Urinary bladder (tissue), 4 donors: ENCODE measurements around the gene TBX20. TPM values are rescaled to one million over a fixed set of nuclear protein-coding genes. Genes with fewer than 3 reads are reported as not detected.
"Not testable (repeated sequence)": the region's sequence is repeated elsewhere in the genome, so short reads cannot be mapped to it uniquely, and the experiment has no call there.

Experiments used
- DNase-seq: peaks from one replicate; pipeline ENCODE4 v3.0.0-alpha.2; 2015; ENCODE audit errors: extremely low spot score
- H3K27ac ChIP-seq: one replicate; pipeline ENCODE4 v1.5.1; 2013; ENCODE audit warnings: low read depth, mild to moderate bottlenecking, moderate library complexity
- H3K36me3 ChIP-seq: one replicate; pipeline ENCODE4 v1.6.1; 2013; ENCODE audit warnings: mild to moderate bottlenecking, moderate library complexity; ENCODE audit not compliant: insufficient read depth
- H3K4me1 ChIP-seq: one replicate; pipeline ENCODE4 v1.6.1; 2013; ENCODE audit warnings: mild to moderate bottlenecking, moderate library complexity; ENCODE audit not compliant: insufficient read depth
- H3K4me3 ChIP-seq: one replicate; pipeline ENCODE4 v1.5.1; 2013; ENCODE audit warnings: low read depth, low read length
- WGBS: extraction: QIAGEN DNeasy Blood & Tissue Kit; methylation state at CpG from one replicate; pipeline ENCODE4 v1.1.7; 2013; 5-methylcytosine and 5-hydroxymethylcytosine counted together
- polyA plus RNA-seq: library from polyadenylated mRNA; stranded (reverse); fragments of 200-250 nt; gene quantifications from one replicate; pipeline ENCODE4 v1.2.3, GENCODE V29; 2013
- total RNA-seq: library from RNA; depleted of rRNA; stranded (reverse); fragments of >200 nt; gene quantifications from one replicate; pipeline ENCODE4 v1.2.3, GENCODE V29; 2014
- donor health status: healthy with polysubstance abuse.
- donor health status: healthy.

TBX20 gene
- total and polyA plus RNA-seq, 2 donors = 14.0 to 22.4 TPM

DNA sequence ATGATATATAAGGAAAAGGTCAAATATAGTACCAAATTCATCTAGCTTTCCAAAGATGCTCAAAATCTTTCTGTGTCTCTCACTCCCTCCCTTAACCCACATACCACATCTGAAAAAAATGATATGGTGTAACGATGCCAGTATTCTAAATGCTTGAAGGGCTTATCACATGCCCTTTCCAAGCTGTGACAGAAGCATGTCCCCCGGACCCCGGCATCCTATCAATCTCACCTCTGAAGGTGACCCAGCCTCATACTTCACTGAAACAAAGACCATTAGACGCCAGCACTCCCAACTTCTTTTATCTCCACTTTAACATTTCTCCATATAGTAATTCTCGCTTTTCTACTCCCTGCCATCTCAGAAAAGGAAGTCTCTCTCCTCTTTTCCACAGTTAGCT lies 68.9 kb downstream of the TBX20 start:
- H3K4me3 ChIP-seq, H3K36me3 ChIP-seq, DNase-seq, H3K27ac ChIP-seq, H3K4me1 ChIP-seq: not testable (repeated sequence)
- WGBS = 47% methylated on average over 5 of the region's 5 CpGs

DNA sequence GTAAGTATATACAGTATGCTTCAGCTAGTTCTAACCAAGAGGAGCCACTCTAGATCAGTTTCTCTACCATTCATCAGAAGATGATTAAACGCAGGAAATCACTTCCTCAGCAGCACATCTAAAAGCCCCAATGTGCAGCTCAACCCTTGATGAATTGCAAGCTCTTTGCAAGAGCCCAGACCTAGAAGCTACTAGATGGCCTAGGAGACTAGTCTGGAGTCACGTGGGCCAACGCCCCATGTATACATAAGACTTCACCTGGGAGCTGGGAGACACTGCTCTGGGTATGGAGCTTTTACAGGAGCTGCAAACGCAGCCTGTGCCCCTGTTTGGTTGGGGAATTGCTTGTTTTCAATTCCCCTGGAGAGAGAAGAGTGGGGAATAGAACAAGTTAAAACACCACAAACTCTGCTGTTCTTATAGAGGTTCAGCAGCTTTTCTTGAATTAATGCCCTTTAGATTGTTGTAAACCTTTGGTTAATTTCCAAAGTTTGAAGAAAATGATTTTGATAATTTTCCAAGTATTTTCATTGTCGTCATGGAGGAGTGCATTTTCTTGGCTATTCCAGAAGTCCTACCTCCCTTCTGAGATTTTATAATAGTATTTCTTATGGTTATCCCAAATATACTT lies 69.9 kb downstream of the TBX20 start:
- 93% methylated on average over 5 of the region's 5 CpGs for WGBS
- not testable (repeated sequence) for H3K36me3 ChIP-seq, H3K4me1 ChIP-seq, H3K27ac ChIP-seq, DNase-seq, H3K4me3 ChIP-seq

DNA sequence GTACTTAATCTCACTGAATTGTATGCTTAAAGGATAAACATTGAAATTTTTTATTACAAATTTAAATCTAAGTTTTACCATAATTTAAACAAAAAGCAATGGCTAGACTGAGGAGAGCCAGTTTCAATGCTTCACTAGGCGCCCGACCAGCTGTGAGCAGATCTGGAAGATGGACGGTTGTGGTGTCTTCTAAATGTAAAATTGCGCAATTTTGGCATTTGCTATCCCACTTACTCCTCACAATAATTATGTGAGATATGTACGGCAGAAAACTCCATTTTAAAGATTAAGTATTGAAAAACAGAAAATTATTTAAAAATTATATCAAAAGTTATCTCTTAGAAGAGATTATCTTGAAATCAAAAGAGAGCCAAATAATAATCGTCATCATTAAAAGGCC lies 73.2 kb downstream of the TBX20 start:
- DNase-seq, H3K36me3 ChIP-seq, H3K27ac ChIP-seq, H3K4me1 ChIP-seq, H3K4me3 ChIP-seq: not testable (repeated sequence)
- WGBS = 74% methylated on average over 6 of the region's 6 CpGs

DNA sequence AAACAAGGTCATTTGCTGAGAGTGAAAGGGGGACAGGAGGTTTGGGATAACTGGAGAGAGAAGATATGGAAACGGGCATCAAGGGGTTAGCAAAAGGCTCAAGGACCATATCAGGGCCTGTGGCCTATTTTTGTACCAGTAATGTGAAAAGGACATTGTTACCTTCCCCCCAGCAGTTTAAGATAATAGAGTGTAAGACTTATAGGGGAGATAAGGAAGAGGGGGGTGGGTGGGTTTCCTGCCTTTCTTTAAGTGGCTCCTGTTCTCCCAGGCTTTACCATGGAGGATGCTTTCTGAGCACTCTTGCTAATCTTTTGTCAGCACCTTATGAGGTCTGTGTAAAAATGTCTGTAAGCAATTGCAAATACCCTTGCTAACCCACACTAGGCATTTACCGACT lies 80.7 kb downstream of the TBX20 start:
- not testable (repeated sequence) for H3K4me1 ChIP-seq, H3K4me3 ChIP-seq, H3K36me3 ChIP-seq, H3K27ac ChIP-seq, DNase-seq
- 57% methylated on average over 2 of the region's 2 CpGs for WGBS

DNA sequence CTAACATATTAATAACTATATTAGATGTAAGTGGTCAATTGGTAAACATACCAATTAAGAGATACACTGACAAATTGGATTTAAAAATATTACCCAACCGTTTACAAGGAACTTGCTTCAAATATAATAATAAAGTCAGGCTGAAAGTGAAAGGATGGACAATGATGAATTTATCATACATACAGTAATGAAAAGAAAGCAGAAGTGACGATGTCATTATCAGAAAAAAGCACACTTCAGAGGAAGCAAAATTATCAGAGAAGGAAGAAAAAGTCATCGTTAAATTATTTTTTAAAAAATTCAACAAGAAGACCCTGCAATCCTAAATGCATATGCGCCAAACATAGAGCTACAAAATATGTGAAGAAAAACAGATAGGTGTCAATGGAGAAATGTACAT lies 81.8 kb downstream of the TBX20 start:
- not testable (repeated sequence) for H3K4me1 ChIP-seq, H3K4me3 ChIP-seq, H3K27ac ChIP-seq, H3K36me3 ChIP-seq, DNase-seq
- whole genome bisulfite sequencing = 79% methylated on average over 4 of the region's 4 CpGs

DNA sequence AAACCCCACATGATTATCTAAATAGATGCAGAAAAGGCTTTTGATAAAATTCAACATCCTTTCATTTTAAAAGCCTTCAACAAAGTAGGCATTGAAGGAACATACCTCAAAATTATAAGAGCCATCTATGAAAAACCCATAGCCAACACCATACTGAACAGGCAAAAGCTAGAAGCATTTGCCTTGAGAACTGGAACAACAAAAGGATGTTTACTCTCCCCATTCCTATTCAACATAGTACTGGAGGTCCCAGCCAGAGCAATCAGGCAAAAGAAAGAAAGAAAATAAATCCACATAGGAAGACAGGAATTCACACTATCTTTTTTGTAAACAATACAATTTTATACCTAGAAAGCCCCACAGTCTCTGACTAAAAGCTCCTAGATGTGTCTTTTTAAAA lies 86.2 kb downstream of the TBX20 start:
- not testable (repeated sequence) for H3K27ac ChIP-seq, H3K4me1 ChIP-seq, H3K36me3 ChIP-seq, DNase-seq, H3K4me3 ChIP-seq

DNA sequence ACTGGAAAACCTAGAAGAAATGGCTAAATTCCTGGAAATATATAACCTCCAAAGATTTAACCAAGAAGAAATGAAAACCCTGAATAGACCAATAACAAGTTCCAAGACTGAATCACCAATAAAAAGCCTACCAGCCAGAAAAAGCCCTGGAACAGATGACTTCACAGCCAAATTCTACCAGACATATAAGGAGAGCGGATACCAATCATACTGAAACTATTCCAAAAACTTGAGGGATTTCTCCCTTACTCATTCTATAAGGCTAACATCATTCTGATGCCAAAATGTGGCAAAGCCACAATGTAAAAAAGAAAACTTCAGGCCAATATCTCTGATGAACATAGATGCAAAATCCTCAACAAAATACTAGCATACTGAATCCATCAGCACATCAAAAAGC lies 86.7 kb downstream of the TBX20 start:
- WGBS = 90% methylated on average over 1 of the region's 1 CpG
- H3K36me3 ChIP-seq, H3K4me1 ChIP-seq, H3K27ac ChIP-seq, DNase-seq, H3K4me3 ChIP-seq: not testable (repeated sequence)

DNA sequence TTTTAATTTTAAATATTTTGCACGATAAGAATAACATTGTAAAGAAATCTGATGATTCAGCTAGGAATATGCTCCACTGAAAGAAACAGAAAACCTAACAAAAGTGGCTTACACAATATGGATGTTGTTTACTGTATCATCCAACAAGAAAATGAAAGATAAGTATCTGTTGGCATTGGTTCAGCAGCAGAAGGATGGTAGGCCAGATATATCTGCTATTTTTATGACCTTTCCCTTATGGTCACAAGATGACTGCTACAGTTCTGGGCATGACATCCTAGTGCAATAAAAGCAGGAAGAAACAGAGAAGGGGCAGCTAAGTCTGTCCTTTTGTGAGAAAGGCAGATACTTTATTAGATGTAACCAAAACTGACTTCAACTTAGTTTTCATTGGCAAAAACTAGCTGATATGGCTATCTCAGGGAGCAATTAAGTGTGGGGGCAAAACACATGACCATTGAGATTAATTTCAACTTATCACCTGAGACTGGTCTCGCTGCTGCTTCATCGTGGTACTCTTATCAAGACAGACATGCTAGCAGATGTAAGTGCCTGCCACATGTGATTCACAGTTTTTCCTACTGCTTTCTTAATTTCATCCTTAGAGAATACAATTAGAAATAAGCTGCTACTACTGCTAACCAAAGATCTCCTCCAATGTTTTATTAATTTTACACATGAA lies 92.7 kb downstream of the TBX20 start:
- H3K36me3 ChIP-seq, H3K4me1 ChIP-seq, H3K4me3 ChIP-seq, DNase-seq, H3K27ac ChIP-seq: not testable (repeated sequence)
- 25% methylated on average over 3 of the region's 3 CpGs for WGBS

Other genes starting within 250 kb of the TBX20 start
- gene DPY19L1, start 216.6 kb downstream of the TBX20 start, total RNA-seq = 72.8 TPM
- 19.4 TPM for gene DPY19L1, start 216.6 kb downstream of the TBX20 start, polyA plus RNA-seq